Fibroblast of lung (primary cell): ENCODE data around the gene SCRT2.

Source experiments
- CTCF ChIP-seq, 2 donors: IDR thresholded peaks in 1 of 2; conservative IDR thresholded peaks in 1 of 2; 1 replicate in 1 of 2; 2 replicates in 1 of 2; pipeline ENCODE4 v1.5.1; 2011 to 2012; ENCODE audit warnings: low read length in 2 of 2, control low read depth in 1 of 2, inconsistent platforms in 1 of 2, low read depth in 1 of 2, mild to moderate bottlenecking in 1 of 2
- EZH2 ChIP-seq: IDR thresholded peaks from 2 replicates; pipeline ENCODE4 v1.5.1; 2012; ENCODE audit warnings: low read length, control low read depth, mild to moderate bottlenecking; ENCODE audit errors: missing control alignments

GRCh38 chr20:638579-638978, 37.0 kb downstream of the SCRT2 start:
- TF ChIP-seq CTCF (conservative IDR thresholded peaks at IDR 0.05 in 1 of 2, IDR thresholded peaks at IDR 0.05 in 1 of 2; ENCODE audit: low read depth in 1 of 2, low read length in 2 of 2) = no peak
- TF ChIP-seq EZH2 = no peak
